H1 (cell line): Measurements from ENCODE around the gene SQOR. TPM values are rescaled to one million over a fixed set of nuclear protein-coding genes. Genes with fewer than 3 reads are reported as not detected.

Source experiments
- CTCF ChIA-PET: fragments of 300-600 bp; sonication (Branson Sonifier 250); formaldehyde crosslinking; loops from one replicate; lab custom pipeline; 2021; ENCODE audit not compliant: partially characterized antibody; lab: Charles Lee
- POLR2A ChIA-PET: fragments of 300-600 bp; sonication (Branson Sonifier 250); formaldehyde crosslinking; loops from one replicate; lab custom pipeline; 2021; ENCODE audit warnings: inconsistent platforms; ENCODE audit not compliant: partially characterized antibody; lab: Charles Lee
- DNase-seq, 2 experiments: peaks; one replicate each; pipeline versions ENCODE4 v3.0.0 to v3.0.0-alpha.2; 2010 to 2022; ENCODE audit warnings: low spot score in 2 of 2, low read depth in 1 of 2, mixed read lengths in 1 of 2
- FAIRE-seq: peaks from 2 replicates; lab custom pipeline; 2011; peaks lifted over from hg19 to GRCh38; lab: Jason Lieb, UNC
- H2AFZ ChIP-seq: 2 replicates; pipeline ENCODE4 v1.8.1; 2012; ENCODE audit warnings: low read length, inconsistent platforms
- H2AK5ac ChIP-seq: 2 replicates; pipeline ENCODE4 v1.6.1; 2013; ENCODE audit warnings: low read depth, low read length
- H2BK120ac ChIP-seq: replicated peaks from 2 replicates; pipeline ENCODE3; 2013; ENCODE audit warnings: low read depth, low read length, inconsistent platforms
- H2BK12ac ChIP-seq: 2 replicates; pipeline ENCODE4 v1.6.1; 2013; ENCODE audit warnings: low read depth, low read length
- H2BK15ac ChIP-seq: 2 replicates; pipeline ENCODE4 v1.6.1; 2013; ENCODE audit warnings: low read length
- H2BK20ac ChIP-seq: 2 replicates; pipeline ENCODE4 v1.6.1; 2013; ENCODE audit warnings: low read length
- H2BK5ac ChIP-seq: 2 replicates; pipeline ENCODE4 v1.6.1; 2013; ENCODE audit warnings: low read depth, low read length
- H3K14ac ChIP-seq: 2 replicates; pipeline ENCODE4 v1.6.1; 2013; ENCODE audit warnings: inconsistent platforms; ENCODE audit not compliant: insufficient read length
- H3K18ac ChIP-seq: 2 replicates; pipeline ENCODE4 v1.6.1; 2013; ENCODE audit warnings: low read length; ENCODE audit errors: extremely low read depth
- H3K23ac ChIP-seq: 2 replicates; pipeline ENCODE4 v1.6.1; 2013; ENCODE audit warnings: inconsistent platforms; ENCODE audit not compliant: insufficient read length
- H3K23me2 ChIP-seq: 2 replicates; pipeline ENCODE4 v1.6.1; 2013; ENCODE audit warnings: low read depth, low read length
- H3K27ac ChIP-seq: 2 replicates; pipeline ENCODE4 v1.6.1; 2011; ENCODE audit warnings: low read depth, low read length, inconsistent platforms
- H3K27me3 ChIP-seq, 4 experiments: replicated peaks in 1 of 4; 1 replicate in 1 of 4; 2 replicates in 3 of 4; pipeline versions ENCODE4 v1.6.1 to v1.8.1; 2011 to 2013; ENCODE audit warnings: low read length in 3 of 4, mild to moderate bottlenecking in 3 of 4, inconsistent platforms in 2 of 4, mixed read lengths in 2 of 4, moderate library complexity in 1 of 4; ENCODE audit not compliant: control insufficient read depth in 3 of 4, insufficient read depth in 3 of 4; ENCODE audit errors: extremely low read depth in 1 of 4
- H3K36me3 ChIP-seq, 4 experiments: 2 replicates each; pipeline versions ENCODE4 v1.6.1 to v1.8.1; 2011 to 2013; ENCODE audit warnings: mild to moderate bottlenecking in 4 of 4, low read length in 3 of 4, moderate library complexity in 2 of 4, control low read depth in 1 of 4, inconsistent platforms in 1 of 4; ENCODE audit not compliant: insufficient read depth in 4 of 4, control insufficient read depth in 2 of 4
- H3K4ac ChIP-seq: replicated peaks from 2 replicates; pipeline ENCODE3; 2013; ENCODE audit warnings: low read length, low read depth, mixed read lengths, inconsistent platforms; ENCODE audit not compliant: insufficient read length
- H3K4me1 ChIP-seq, 4 experiments: replicated peaks in 1 of 4; 1 replicate in 1 of 4; 2 replicates in 3 of 4; pipeline versions ENCODE4 v1.6.1 to v1.8.1; 2011 to 2013; ENCODE audit warnings: low read length in 3 of 4, inconsistent platforms in 2 of 4, mixed read lengths in 1 of 4; ENCODE audit not compliant: insufficient read depth in 4 of 4, control insufficient read depth in 3 of 4
- H3K4me2 ChIP-seq, 2 experiments: 2 replicates each; pipeline versions ENCODE4 v1.6.1 to v1.8.1; 2011 to 2013; ENCODE audit warnings: low read depth in 2 of 2, low read length in 2 of 2, control low read depth in 1 of 2, inconsistent platforms in 1 of 2, mild to moderate bottlenecking in 1 of 2; ENCODE audit not compliant: insufficient read depth in 1 of 2
- H3K4me3 ChIP-seq, 4 experiments: fragments of 200-600, 300-600 bp in 1 of 4; sonication (generic), shearing (Covaris generic), sonication (Bioruptor Twin) in 1 of 4; 2 replicates each; pipeline versions ENCODE4 v1.5.1 to v1.8.1; 2011 to 2016; ENCODE audit warnings: low read length in 4 of 4, low read depth in 3 of 4, control low read depth in 2 of 4, inconsistent platforms in 2 of 4, mild to moderate bottlenecking in 2 of 4, mixed read lengths in 1 of 4, moderate library complexity in 1 of 4; ENCODE audit not compliant: insufficient read depth in 2 of 4; ENCODE audit errors: extremely low read depth in 1 of 4
- H3K56ac ChIP-seq: replicated peaks from 2 replicates; pipeline ENCODE3; 2013; ENCODE audit warnings: low read depth, mild to moderate bottlenecking, mixed read lengths, low read length, inconsistent platforms; ENCODE audit not compliant: insufficient read length
- H3K79me1 ChIP-seq: 2 replicates; pipeline ENCODE4 v1.6.1; 2013; ENCODE audit warnings: low read depth, low read length, control low read depth
- H3K79me2 ChIP-seq, 2 experiments: 2 replicates each; pipeline versions ENCODE4 v1.6.1 to v1.8.1; 2012 to 2013; ENCODE audit warnings: low read length in 2 of 2, mild to moderate bottlenecking in 2 of 2, inconsistent platforms in 1 of 2; ENCODE audit not compliant: insufficient read depth in 2 of 2, control insufficient read depth in 1 of 2
- H3K9ac ChIP-seq, 4 experiments: replicated peaks in 1 of 4; 1 replicate in 1 of 4; 2 replicates in 3 of 4; pipeline versions ENCODE4 v1.6.1 to v1.8.1; 2011 to 2013; ENCODE audit warnings: low read depth in 3 of 4, low read length in 3 of 4, control low read depth in 2 of 4, mild to moderate bottlenecking in 2 of 4, moderate library complexity in 2 of 4, inconsistent platforms in 1 of 4; ENCODE audit errors: extremely low read depth in 1 of 4
- H3K9me3 ChIP-seq, 2 experiments: 2 replicates each; pipeline versions ENCODE4 v1.6.1 to v1.8.1; 2012 to 2013; ENCODE audit warnings: mild to moderate bottlenecking in 2 of 2, moderate library complexity in 2 of 2, control low read depth in 1 of 2, inconsistent platforms in 1 of 2, low read depth in 1 of 2, low read length in 1 of 2, mixed read lengths in 1 of 2; ENCODE audit not compliant: insufficient read depth in 2 of 2
- H4K20me1 ChIP-seq, 2 experiments: replicated peaks in 1 of 2; 2 replicates each; pipeline versions ENCODE3 to v1.8.1; 2011 to 2013; ENCODE audit warnings: inconsistent platforms in 2 of 2, low read length in 2 of 2, mild to moderate bottlenecking in 1 of 2; ENCODE audit not compliant: insufficient read depth in 2 of 2, control insufficient read depth in 1 of 2
- H4K5ac ChIP-seq: 2 replicates; pipeline ENCODE4 v1.6.1; 2013; ENCODE audit warnings: low read length, low read depth, mixed read lengths, inconsistent platforms; ENCODE audit not compliant: insufficient read length
- H4K8ac ChIP-seq: 2 replicates; pipeline ENCODE4 v1.8.0; 2013; ENCODE audit warnings: mild to moderate bottlenecking, moderate library complexity, low read length, inconsistent platforms; ENCODE audit not compliant: insufficient read depth; ENCODE audit errors: extremely low read depth
- H4K91ac ChIP-seq: replicated peaks from 2 replicates; pipeline ENCODE3; 2013; ENCODE audit warnings: low read length, mixed read lengths, inconsistent platforms; ENCODE audit not compliant: insufficient read length
- ASH2L ChIP-seq: fragments of 200-600, 300-600 bp; sonication (generic); IDR thresholded peaks from one replicate; pipeline ENCODE4 v1.7.1; 2017; ENCODE audit warnings: low read length
- CBX5 ChIP-seq: fragments of 300-800, 300-1000 bp; sonication (generic); IDR thresholded peaks from 2 replicates; pipeline ENCODE4 v1.7.1; 2016; ENCODE audit warnings: antibody characterized with exemption, low read length, low read depth
- CTCF ChIP-seq, 3 experiments: IDR thresholded peaks; 1 replicate in 2 of 3; 2 replicates in 1 of 3; pipeline versions ENCODE4 v1.5.1 to v1.6.1; 2011; ENCODE audit warnings: low read length in 3 of 3, mild to moderate bottlenecking in 3 of 3, inconsistent platforms in 2 of 3, low read depth in 1 of 3, moderate library complexity in 1 of 3; ENCODE audit not compliant: insufficient read depth in 1 of 3; ENCODE audit errors: control extremely low read depth in 1 of 3
- MAFK ChIP-seq: IDR thresholded peaks from 2 replicates; pipeline ENCODE4 v1.6.1; 2012; ENCODE audit warnings: low read depth, mild to moderate bottlenecking, improper control_type of control experiment, low read length
- POU5F1 ChIP-seq: IDR thresholded peaks from 2 replicates; pipeline ENCODE4 v1.6.1; 2011; ENCODE audit warnings: low read depth, mild to moderate bottlenecking, low read length, moderate library complexity
- RAD21 ChIP-seq, 2 experiments: IDR thresholded peaks in 1 of 2; conservative IDR thresholded peaks in 1 of 2; 2 replicates each; pipeline ENCODE4 v1.6.1; 2011; ENCODE audit warnings: low read depth in 2 of 2, low read length in 2 of 2, improper control_type of control experiment in 1 of 2, inconsistent platforms in 1 of 2, mild to moderate bottlenecking in 1 of 2, moderate library complexity in 1 of 2
- SP1 ChIP-seq: IDR thresholded peaks from 2 replicates; pipeline ENCODE4 v1.6.1; 2011; ENCODE audit warnings: low read depth, low read length
- SRF ChIP-seq: IDR thresholded peaks from 2 replicates; pipeline ENCODE4 v1.6.1; 2011; ENCODE audit warnings: mild to moderate bottlenecking, low read depth, low read length, moderate library complexity
- WGBS, 2 experiments: shearing (Covaris generic) in 1 of 2; methylation state at CpG; one replicate each; pipeline versions ENCODE4 v1.1.6 to v1.1.7; 2013 to 2015; ENCODE audit warnings: low lambda C conversion rate in 2 of 2, mixed read lengths in 2 of 2, inconsistent platforms in 1 of 2, low coverage in 1 of 2, missing lambda C conversion rate in 1 of 2; ENCODE audit not compliant: insufficient replicate concordance in 2 of 2, insufficient coverage in 1 of 2, insufficient read length in 1 of 2; ENCODE audit errors: extremely low coverage in 1 of 2, missing lambda C conversion rate in 1 of 2; 5-methylcytosine and 5-hydroxymethylcytosine counted together
- polyA plus RNA-seq, 7 experiments: library from polyadenylated mRNA; depleted of rRNA in 3 of 7; stranded (reverse) in 5 of 7; unstranded in 2 of 7; fragments of >200 nt in 5 of 7; fragments of 200-250 nt in 2 of 7; gene quantifications; 1 replicate in 5 of 7; 2 replicates in 1 of 7; 4 replicates in 1 of 7; pipeline versions ENCODE4 v1.2.1 to v1.2.3, GENCODE V29; 2011 to 2013; ENCODE audit warnings: missing spikeins in 2 of 7, mixed read lengths in 2 of 7
- total RNA-seq: library from RNA; stranded (reverse); fragmentation: NEBNext Ultra II Directional; extraction: Animal tissue kit (Norgen Biotek cat#: 25700); gene quantifications from 2 replicates; pipeline ENCODE4 v1.2.1, GENCODE V29; 2021

The SQOR gene
- total and polyA plus RNA-seq, 2 of the 8 experiments (the other 6 are each of a cell fraction or from before 2014, with no cell fraction given): 0.20 to 0.22 TPM

GRCh38 chr15:45715528-45715927, 80.7 kb downstream of the SQOR start:
- Histone ChIP-seq H2BK15ac (no peak overlapping the region), H3K23ac (no peak overlapping the region), H2BK120ac (no peak overlapping the region), H3K4ac (no peak overlapping the region), H2AFZ (no peak overlapping the region), H3K36me3 (no peaks in the 10 kb centered on the region), H4K20me1 (no peaks in the 10 kb centered on the region), H3K4me1 (peaks cover 0 to 2% (median 0%) of the 10 kb centered on the region in 4 experiments; a peak in 2 of 7 replicates), H4K8ac (no peak overlapping the region), H3K79me2 (no peaks in the 10 kb centered on the region), H3K56ac (no peak overlapping the region), H3K23me2 (no peaks in the 10 kb centered on the region; the same call in 1 of the 2 replicates), H4K5ac (no peak overlapping the region), H3K9me3 (no peaks in the 10 kb centered on the region), H2BK5ac (no peak overlapping the region), H4K91ac (no peak overlapping the region), H3K4me3 (no peak overlapping the region), H3K4me2 (no peak overlapping the region), H3K18ac (no peak overlapping the region), H2BK12ac (no peak overlapping the region), H3K27me3 (no peaks in the 10 kb centered on the region), H2BK20ac (no peak overlapping the region), H3K79me1 (no peaks in the 10 kb centered on the region), H3K9ac (no peak overlapping the region), H3K27ac (no peak overlapping the region), H2AK5ac (no peak overlapping the region), H3K14ac (no peak overlapping the region)
- 100% methylated on average over 1 of the region's 1 CpG; no CpG with 5 or more reads in 1 of the 2 experiments for WGBS, 2 experiments
- TF ChIP-seq CBX5 (no peak), SP1 (no peak), ASH2L (no peak), RAD21 (IDR thresholded peaks at IDR 0.05 in 1 of 2, conservative IDR thresholded peaks at IDR 0.05 in 1 of 2; ENCODE audit: low read depth in 2 of 2, low read length in 2 of 2) (peak; percentile 38 to 42), POU5F1 (no peak), SRF (no peak), CTCF (IDR thresholded peaks at IDR 0.05; ENCODE audit: control extremely low read depth in 1 of 3, insufficient read depth in 1 of 3, low read depth in 1 of 3, low read length in 3 of 3) (peak in 2 of 3 experiments; percentile 21 to 27; a peak in 2 of 4 replicates), MAFK (no peak)
- DNase-seq (no peak), FAIRE-seq (no peak)
- ChIA-PET CTCF (interaction anchor here (0.5 to 6.8 kb wide), 41 partner anchors 7 to 594 kb away, joined by 3 to 89 read pairs (median 4); no protein-coding TSS in a partner anchor), POLR2A (interaction anchor here (1.1 kb wide), 1 partner anchor 70 kb away, joined by 3 read pairs; no protein-coding TSS in a partner anchor)
